ENCODE results near the gene HAL.

DNA sequence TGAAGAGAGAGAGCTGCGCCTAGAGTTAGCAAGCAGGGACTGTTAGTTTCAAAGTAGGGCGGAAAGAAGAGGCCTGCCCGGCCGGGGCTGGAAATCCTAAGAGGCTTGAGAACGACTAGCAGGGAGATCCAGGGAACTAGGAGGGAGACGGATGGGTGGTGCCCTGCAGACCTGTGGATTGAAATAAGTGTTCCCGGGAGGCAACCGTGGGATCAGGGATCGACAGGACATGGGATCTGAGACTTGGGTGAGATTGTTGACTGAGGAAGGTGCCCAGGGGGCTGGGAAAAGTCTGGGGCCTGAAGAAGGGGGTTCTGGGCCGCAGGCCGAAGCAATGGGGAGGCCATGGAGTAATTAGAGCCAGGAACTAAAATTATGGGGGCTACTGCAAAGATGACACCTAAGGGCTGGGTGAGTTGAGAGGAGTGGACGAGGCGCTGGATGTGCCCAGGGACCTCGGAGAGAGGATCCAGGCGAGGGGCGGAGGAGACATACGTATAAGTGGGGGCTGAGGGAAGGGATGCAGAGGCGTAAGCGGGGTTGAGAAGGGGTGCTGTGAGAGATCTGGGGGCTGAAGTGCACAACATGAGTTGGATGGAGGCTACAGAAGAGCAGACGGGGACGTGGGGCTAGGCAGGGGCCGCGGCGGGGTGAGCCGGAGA lies 38.6 kb upstream of the HAL start:
- TF ChIP-seq MAFK (IDR thresholded peaks at IDR 0.05; ENCODE audit: partially characterized antibody) (no peak), CTCF (IDR thresholded peaks at IDR 0.05) (no peak), FOSL2 (IDR thresholded peaks at IDR 0.05) (no peak), FOSL2 (CRISPR knock-in tag; IDR thresholded peaks at IDR 0.05) (no peak), CEBPB (IDR thresholded peaks at IDR 0.05) (no peak), HMGXB4 (CRISPR knock-in tag; IDR thresholded peaks at IDR 0.05; ENCODE audit: borderline replicate concordance) (no peak), MAZ (IDR thresholded peaks at IDR 0.05; ENCODE audit: borderline replicate concordance, low read depth, low read length) (no peak), RAD21 (conservative IDR thresholded peaks at IDR 0.05 in 1 of 2, IDR thresholded peaks at IDR 0.05 in 1 of 2) (no peak)

All from A549 (cell line).